Putamen (tissue), 1 donor: ENCODE measurements around the gene MYLK.

Source experiments
- DNase-seq: peaks from one replicate; pipeline ENCODE4 v3.0.0-alpha.2; 2016; ENCODE audit warnings: low spot score

Gene MYLK

GRCh38 chr3:123672429-123673146 is 211.5 kb downstream of the MYLK start:
- no peak for DNase-seq

GRCh38 chr3:123670743-123671142 is 213.4 kb downstream of the MYLK start:
- DNase-seq, result no peak

- DNase-seq, result no peak
Observed at GRCh38 chr3:123668906-123669305, 215.2 kb downstream of the MYLK start.

- DNase-seq, result no peak
Observed at GRCh38 chr3:123667784-123668183, 216.3 kb downstream of the MYLK start.

GRCh38 chr3:123664753-123665152 is 219.4 kb downstream of the MYLK start:
- no peak for DNase-seq

GRCh38 chr3:123663977-123664376 is 220.2 kb downstream of the MYLK start:
- no peak for DNase-seq

GRCh38 chr3:123661973-123662372 is 222.2 kb downstream of the MYLK start:
- no peak for DNase-seq

- peak; percentile 84 for DNase-seq
Observed at GRCh38 chr3:123660900-123661299, 223.2 kb downstream of the MYLK start.

GRCh38 chr3:123660141-123660675 is 223.9 kb downstream of the MYLK start:
- no peak for DNase-seq

- DNase-seq, result peak; percentile 39
Observed at GRCh38 chr3:123658852-123659206, 225.3 kb downstream of the MYLK start.

- DNase-seq, result peak; percentile 45
Observed at GRCh38 chr3:123658118-123658851, 225.8 kb downstream of the MYLK start.

GRCh38 chr3:123657568-123657967 is 226.6 kb downstream of the MYLK start:
- no peak for DNase-seq

- DNase-seq, result no peak
Observed at GRCh38 chr3:123657111-123657510, 227.0 kb downstream of the MYLK start.

GRCh38 chr3:123656691-123657090 is 227.4 kb downstream of the MYLK start:
- no peak for DNase-seq

GRCh38 chr3:123656274-123656673 is 227.9 kb downstream of the MYLK start:
- DNase-seq, result no peak

- no peak for DNase-seq
Observed at GRCh38 chr3:123655400-123655799, 228.7 kb downstream of the MYLK start.

GRCh38 chr3:123653221-123653682 is 230.9 kb downstream of the MYLK start:
- DNase-seq, result peak; percentile 72

- DNase-seq, result peak; percentile 58
Observed at GRCh38 chr3:123652342-123652984, 231.7 kb downstream of the MYLK start.

- DNase-seq, result no peak
Observed at GRCh38 chr3:123651449-123652341, 232.4 kb downstream of the MYLK start.

GRCh38 chr3:123650101-123650500 is 234.0 kb downstream of the MYLK start:
- DNase-seq, result no peak

GRCh38 chr3:123648696-123649405 is 235.3 kb downstream of the MYLK start:
- no peak for DNase-seq
